Measurements from ENCODE around the gene OR2F1.
"Not testable (repeated sequence)": the region's sequence is repeated elsewhere in the genome, so short reads cannot be mapped to it uniquely, and the experiment has no call there.

The OR2F1 gene

GRCh38 chr7:143958781-143959180, 4.1 kb downstream of the OR2F1 start:
- no peak for DNase-seq

DNA sequence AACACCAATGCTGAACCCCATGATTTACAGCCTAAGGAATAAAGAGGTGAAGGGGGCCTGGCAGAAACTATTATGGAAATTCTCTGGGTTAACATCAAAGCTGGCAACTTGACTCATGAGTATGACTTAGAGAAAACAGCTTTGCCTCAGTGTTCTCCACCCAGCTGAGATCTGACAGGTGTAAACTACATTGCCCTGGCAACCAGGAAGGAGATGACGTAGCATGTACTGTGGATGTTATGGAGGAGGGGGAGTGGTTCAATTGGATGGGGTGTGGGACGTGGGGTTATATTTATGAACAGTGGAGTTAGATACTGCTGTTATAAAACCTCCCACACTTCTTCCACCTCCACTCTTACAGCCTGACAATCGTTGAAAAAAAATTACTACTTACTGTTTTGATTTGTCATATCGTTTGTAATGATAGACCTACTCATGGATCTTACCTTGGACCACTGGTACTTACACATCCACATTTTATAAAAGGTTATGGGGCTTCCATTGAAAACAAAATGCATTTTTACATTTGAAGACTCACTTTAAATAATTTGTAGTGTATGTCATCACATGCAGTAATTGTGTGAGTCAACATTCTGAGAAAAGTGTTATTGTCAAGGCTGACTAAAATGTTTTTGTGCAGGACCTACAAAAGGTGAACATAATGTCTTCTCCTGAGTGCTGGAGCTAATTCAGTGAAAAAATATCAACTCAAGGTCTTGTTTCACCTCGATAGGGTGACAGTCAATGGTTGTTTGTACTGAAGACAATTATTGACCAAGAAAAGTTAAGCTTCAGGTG, 6.4 kb downstream of the OR2F1 start:
- no peak for DNase-seq

DNA sequence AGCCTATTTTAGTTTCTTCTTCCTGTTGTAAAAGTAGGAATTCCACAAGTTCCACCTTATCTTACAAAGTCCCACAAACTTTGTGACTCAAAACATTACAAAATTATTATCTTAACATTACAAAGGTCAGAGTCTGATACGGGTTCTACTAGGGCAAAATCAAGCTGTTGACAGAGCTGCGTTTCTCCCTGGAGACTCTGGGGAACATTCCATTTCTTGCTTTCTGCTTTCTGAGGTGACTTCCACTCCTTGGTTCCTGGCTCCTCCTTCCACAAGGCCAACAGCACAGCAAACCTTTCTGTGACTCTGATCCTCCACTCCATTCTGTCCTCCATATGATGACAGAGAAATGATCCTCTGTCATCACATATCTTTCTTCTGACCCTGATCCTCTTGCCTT, 10.6 kb downstream of the OR2F1 start:
- no peak for DNase-seq

GRCh38 chr7:143967398-143967797, 12.8 kb downstream of the OR2F1 start:
- DNase-seq: no peak

DNA sequence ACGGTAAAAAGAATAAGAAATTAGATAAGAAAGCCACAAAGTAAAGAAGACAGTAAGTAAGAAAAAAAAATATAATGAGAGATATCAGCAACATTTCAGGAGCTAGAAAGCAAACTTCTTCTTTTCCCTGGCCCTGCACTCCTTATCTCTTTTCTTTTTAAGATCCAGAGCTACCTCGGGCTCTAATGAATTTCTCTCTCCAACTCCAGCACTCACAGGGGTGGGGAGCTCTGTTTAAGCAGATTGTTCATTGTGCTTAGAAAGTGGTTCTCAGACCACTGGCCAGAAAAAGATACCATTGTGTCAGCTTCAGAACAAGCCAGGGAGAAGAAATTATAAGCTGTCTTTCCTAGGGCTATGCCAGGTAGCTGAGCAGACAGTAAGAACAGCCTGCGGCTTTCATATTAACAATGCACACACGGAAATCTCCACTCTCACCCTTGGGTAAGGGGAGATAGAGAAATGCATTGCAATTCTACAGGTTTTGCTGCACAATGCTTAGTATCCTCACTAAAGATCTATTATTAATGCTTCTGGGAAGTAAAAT, 19.3 kb downstream of the OR2F1 start:
- no peak for DNase-seq

DNA sequence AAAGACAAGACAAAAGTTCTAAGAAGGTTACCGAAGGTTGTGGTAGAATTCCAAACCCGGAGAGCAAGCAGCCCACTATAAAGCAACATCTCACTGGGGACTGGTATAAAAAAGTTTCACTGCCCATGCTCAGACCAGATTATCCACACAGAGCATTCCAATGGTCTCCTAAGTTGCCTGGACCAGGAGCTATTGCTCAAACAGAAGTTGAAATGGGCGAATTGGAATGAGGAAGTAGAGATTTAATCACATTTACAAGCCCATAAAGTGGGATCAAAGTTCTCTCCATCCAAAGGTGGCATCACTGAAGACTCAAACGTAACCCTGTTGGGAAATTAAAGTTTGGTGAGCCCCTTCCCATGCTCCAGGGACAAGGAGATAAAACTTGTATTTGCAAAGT, 19.8 kb downstream of the OR2F1 start:
- no peak for DNase-seq

- DNase-seq: no peak
These were observed 21.0 kb downstream of the OR2F1 start for GRCh38 chr7:143975617-143976016.

DNA sequence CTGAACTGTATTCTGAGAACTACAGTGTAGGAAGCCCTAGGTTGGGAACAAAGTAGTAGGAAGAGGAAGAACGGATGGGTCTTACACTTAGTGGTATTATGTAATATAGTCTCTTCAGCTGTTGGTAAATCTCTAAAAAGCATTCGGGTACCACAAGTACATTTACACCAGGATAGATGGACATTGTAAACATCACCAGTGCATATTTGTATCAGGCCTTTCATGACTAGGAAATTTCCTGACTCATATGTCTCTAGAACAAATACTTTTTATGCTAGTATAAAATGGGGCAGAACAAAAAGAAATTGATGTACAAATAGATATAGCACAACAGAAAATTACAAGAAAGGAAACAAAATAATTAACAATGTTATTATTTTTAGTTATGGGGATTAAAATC, 23.9 kb downstream of the OR2F1 start:
- no peak for DNase-seq

- DNase-seq: no peak
These were observed 24.7 kb downstream of the OR2F1 start for GRCh38 chr7:143979359-143979758.

DNA sequence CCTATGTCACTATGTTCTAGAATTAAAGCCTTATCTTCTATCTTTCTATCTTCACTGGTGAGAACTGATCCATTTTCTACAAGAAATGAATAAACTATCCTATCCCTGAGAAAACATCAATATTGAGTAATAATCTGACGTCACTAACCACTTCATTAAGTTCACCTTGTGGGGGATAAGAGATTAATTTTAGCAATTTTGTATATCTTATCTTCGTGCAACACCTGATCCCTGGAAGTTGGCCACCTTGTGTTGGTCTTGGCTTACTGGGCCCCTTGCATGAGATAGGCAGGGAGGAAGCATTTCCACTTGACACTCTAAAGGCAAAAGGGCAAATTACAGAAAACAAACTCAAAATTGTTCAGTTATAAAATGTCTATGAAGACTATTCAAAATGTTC, 25.4 kb downstream of the OR2F1 start:
- DNase-seq: no peak

DNA sequence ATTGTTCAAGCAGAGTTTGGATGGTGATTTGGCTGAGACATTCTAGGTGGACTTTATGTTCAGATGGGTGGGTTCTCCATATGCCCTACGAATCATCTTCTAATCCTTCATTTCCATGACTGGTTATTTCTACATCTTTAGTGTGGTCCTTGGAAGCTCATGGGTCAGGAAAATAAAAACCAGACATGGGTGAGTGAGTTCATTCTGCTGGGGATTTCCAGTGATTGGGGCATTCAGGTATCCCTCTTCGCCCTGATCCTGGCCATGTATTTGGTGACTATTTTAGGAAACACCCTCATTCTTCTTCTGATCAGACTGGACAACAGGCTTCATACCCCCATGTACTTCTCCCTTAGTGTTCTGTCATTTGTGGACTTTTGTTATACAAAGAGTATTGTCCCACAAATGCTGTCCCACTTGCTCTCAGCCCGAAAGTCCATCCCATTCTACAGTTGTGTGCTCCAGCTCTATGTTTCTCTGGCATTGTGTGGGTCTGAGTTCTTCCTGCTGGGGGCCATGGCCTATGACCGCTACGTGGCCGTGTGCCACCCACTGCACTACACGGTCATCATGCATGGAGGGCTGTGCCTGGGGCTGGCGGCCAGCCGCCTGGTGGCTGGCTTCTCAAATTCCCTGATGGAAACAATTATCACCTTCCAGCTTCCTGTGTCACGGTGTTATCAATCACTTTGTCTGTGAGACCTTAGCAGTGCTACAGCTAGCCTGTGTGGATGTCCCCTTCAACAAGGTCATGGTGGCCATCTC, 26.3 kb downstream of the OR2F1 start:
- no peak for DNase-seq

DNA sequence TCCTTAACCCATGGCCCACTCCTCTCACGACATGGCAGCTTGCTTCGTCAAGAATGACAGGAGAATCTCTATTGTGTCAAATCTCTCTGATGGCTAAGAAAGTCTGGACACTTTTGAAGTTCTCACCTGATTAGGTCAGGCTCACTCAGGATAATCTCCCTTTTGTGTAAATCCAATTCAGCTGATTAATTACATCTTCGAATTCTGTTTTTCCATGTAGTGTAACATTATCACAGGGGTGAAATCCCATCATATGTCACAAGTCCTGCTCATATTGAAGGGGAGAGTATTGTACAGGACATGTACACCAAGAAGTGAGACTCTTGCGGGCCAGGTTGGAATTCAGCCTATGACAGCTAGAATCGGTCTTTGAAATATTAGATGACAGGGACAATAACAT, 29.3 kb downstream of the OR2F1 start:
- DNase-seq: no peak

- no peak for DNase-seq
These were observed 32.9 kb downstream of the OR2F1 start for GRCh38 chr7:143987513-143987912.

DNA sequence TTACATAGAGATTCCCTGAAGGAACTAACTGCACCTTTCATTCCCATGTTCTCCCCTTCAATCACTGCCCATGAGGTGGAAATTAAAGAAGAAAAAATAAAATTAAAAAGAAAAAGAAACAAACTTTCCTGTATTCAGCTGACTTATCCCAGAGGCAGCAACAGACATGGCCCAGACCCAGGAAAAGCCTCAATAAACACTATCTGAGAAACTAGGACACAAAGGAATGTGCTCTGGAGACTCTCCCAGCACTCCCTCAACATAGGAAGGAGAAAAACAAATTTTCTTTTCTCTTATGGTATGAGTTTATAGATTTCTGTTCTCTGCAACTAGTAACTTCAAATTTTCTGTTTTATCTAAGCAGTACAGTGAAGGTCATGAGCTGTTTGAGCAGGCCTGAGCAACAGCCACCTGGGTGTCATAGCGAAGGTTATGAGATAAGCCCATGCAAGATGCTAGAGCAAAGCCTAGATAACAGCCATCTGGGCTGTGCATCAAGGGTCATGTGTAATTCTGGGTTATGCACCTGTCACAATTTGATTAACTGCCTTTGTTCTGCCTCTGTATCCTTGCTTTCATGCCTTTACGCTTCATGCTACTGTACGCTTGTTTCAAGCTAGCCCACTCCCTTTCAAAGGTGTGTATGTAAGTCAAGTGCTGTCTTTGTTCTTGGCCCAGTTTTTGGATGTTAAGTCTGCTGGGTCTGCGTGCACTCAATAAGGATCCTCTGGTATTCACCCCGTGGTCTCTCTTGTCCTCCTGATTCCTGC, 34.5 kb downstream of the OR2F1 start:
- no peak for DNase-seq

DNA sequence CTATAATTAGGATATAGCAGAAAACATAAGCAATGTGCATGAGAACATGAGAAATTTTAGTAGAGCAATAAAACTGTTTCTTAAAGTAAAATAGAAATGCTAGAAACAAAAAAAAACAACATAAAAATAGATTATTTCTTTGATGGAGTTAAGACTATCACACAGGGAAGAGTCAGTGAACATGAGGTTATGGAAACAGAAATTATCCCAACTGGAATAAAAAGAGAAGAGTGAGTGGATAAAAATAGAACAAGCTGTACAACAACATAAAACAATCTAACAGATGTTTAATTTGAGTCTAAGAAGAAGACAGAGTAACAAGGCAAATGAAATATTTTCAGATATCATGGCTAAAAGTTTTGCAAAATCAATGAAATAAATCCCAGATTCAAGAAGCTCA, 38.0 kb downstream of the OR2F1 start:
- no peak for DNase-seq

DNA sequence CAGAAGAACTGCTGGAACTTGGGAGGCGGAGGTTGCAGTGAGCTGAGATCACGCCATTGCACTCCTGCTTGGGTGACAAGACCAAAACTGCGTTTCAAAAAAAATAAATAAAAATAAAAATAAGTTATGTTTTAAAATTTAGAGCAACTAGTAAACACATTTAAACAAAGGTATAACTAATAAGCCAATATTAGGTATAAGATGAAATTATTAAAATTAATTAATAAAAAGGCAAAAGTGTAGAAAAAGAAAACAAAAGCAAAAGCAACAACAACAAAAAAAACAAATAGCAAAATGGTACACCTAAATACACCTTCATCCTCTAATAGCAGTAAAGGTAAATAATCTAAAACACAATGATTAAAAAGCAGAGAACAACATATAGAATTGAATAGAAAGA, 39.3 kb downstream of the OR2F1 start:
- no peak for DNase-seq

- no peak for DNase-seq
These were observed 45.4 kb downstream of the OR2F1 start, which contains the start of gene OR6B1 for GRCh38 chr7:144000020-144000419. Gene OR6B1, plus strand, starts transcription at chr7:144000320. Its CDS starts 3,677 bp downstream, at chr7:144003997.

GRCh38 chr7:144001543-144001942, 46.9 kb downstream of the OR2F1 start:
- DNase-seq: no peak

GRCh38 chr7:144004703-144005102, 50.1 kb downstream of the OR2F1 start:
- DNase-seq: no peak

- DNase-seq: no peak
These were observed 51.5 kb downstream of the OR2F1 start for GRCh38 chr7:144006029-144006691.

DNA sequence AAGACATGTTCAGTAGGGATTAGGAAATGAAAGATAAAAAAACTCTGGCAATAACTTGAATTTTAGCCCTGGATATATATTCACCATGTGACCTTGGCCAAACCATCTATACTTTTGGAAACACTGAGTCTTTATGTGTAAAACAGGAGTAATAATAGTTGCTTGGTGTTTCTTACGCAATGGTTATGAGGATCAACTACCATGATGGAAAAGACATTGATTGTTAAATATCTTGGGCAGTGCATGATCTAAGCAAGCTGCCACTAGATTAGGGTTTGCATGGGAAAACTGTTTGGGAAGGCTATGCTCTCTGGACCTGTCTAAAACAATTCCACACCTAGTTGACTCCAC, 52.0 kb downstream of the OR2F1 start:
- no peak for DNase-seq

- no peak for DNase-seq
These were observed 54.7 kb downstream of the OR2F1 start for GRCh38 chr7:144009361-144009760.

DNA sequence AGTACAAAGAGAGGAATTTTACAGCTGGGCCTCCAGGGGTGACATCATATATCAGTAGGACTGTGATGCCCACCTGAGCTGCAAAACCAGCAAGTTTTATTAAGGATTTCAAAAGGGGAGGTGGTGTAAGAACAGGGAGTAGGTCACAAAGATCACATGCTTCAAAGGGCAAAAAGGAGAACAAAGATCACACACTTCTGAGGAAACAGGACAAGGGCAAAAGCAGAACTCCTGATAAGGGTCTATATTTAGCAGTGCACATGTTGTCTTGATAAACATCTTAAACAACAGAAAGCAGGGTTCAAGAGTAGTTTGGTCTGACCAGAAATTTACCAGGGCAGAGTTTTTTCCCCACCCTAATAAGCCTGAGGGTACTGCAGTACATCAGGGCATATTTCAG, 55.4 kb downstream of the OR2F1 start:
- DNase-seq: not testable (repeated sequence)

Measured in NCI-H774 (cell line).